Measurements from ENCODE around the gene EIF2S3. TPM values are rescaled to one million over a fixed set of nuclear protein-coding genes. Genes with fewer than 3 reads are reported as not detected.

Gene EIF2S3
- total and polyA plus RNA-seq, 3 donors from 2014 or later = 44.0 to 66.5 (median 65.4) TPM

- Histone ChIP-seq H3K27ac (no peak overlapping the region), H3K36me3 (ENCODE audit: low read depth, missing control alignments) (no peaks in the 10 kb centered on the region), H3K27me3 (no peaks in the 10 kb centered on the region), H3K4me1 (peaks cover 7% of the 10 kb centered on the region), H3K4me3 (no peak overlapping the region), H3K9me3 (no peaks in the 10 kb centered on the region)
- TF ChIP-seq, protein P1, sequence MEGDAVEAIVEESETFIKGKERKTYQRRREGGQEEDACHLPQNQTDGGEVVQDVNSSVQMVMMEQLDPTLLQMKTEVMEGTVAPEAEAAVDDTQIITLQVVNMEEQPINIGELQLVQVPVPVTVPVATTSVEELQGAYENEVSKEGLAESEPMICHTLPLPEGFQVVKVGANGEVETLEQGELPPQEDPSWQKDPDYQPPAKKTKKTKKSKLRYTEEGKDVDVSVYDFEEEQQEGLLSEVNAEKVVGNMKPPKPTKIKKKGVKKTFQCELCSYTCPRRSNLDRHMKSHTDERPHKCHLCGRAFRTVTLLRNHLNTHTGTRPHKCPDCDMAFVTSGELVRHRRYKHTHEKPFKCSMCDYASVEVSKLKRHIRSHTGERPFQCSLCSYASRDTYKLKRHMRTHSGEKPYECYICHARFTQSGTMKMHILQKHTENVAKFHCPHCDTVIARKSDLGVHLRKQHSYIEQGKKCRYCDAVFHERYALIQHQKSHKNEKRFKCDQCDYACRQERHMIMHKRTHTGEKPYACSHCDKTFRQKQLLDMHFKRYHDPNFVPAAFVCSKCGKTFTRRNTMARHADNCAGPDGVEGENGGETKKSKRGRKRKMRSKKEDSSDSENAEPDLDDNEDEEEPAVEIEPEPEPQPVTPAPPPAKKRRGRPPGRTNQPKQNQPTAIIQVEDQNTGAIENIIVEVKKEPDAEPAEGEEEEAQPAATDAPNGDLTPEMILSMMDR (IDR thresholded peaks at IDR 0.05) = no peak
- TF ChIP-seq POLR2A (IDR thresholded peaks at IDR 0.05) = no peak
- no peak for DNase-seq
- intact Hi-C loops (cut with DNase I; ENCODE audit: low total_unique reads) = no loop called here
- WGBS, 2 donors = 40 to 70% methylated on average over 1 to 2 of the region's 2 CpGs
Measured at GRCh38 chrX:24110069-24110468, 55.3 kb downstream of the EIF2S3 start.

DNA sequence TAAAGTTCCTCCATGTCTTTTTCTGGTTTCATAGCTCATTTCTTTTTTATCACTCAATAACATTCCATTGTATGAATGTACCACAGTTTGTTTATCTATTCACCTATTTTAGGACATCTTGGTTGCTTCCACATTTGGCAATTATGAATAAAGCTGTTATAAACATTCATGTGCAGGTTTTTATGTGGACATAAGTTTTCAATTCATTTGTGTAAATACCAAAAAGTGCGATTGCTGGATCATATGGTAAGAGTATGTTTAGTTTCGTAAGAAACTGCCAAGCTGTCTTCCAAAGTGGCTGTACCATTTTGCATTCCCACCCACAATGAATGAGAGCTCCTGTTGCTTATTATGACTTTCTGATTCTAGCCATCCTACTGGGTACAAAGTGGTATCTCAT, 58.4 kb downstream of the EIF2S3 start:
- no peaks in the 10 kb centered on the region for H3K9me3 ChIP-seq
- no peak for TF ChIP-seq POLR2A (IDR thresholded peaks at IDR 0.05)
- TF ChIP-seq, protein P1 (IDR thresholded peaks at IDR 0.05) = no peak
- 75 to 93% methylated on average over 2 of the region's 2 CpGs for WGBS, 2 donors

DNA sequence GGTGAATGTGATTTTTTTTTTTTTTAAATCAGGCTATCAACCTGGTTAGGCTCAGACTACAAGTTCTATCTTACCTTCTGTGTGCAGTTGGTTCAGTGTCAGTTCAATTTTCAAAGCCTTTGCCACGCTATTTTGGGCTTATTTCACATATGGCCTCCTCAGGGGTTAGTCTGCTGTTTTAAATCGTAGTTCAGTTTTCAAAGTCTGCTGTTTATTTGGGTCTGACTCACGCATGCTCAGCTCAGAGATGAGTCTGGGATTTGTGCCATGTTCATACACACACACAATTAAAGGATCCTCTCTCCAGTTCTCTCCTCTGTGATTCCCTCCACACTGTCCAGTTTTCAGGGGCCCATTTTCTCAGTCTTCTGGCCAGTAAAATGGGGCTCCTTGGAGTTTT, 62.5 kb downstream of the EIF2S3 start:
- no peaks in the 10 kb centered on the region for H3K27me3 ChIP-seq
- peak overlapping the region; percentile 27 to 45 for H3K27ac ChIP-seq
- H3K4me1 ChIP-seq = no peaks in the 10 kb centered on the region
- no peaks in the 10 kb centered on the region for H3K36me3 ChIP-seq (ENCODE audit: low read depth, missing control alignments)
- no peak overlapping the region for H3K4me3 ChIP-seq
- TF ChIP-seq POLR2A (IDR thresholded peaks at IDR 0.05) = no peak
- TF ChIP-seq, protein P1 (IDR thresholded peaks at IDR 0.05) = no peak
- H3K9me3 ChIP-seq = no peaks in the 10 kb centered on the region
- intact Hi-C loops (cut with DNase I; ENCODE audit: low total_unique reads) = no loop called here
- 35 to 74% methylated on average over 3 of the region's 3 CpGs for WGBS, 2 donors
- DNase-seq = peak; percentile 41

More for the DNA sequence above, 58.4 kb downstream of the EIF2S3 start:
- Histone ChIP-seq H3K36me3 (ENCODE audit: low read depth, missing control alignments) (no peaks in the 10 kb centered on the region), H3K27ac (no peak overlapping the region), H3K27me3 (no peaks in the 10 kb centered on the region), H3K4me3 (no peak overlapping the region), H3K4me1 (no peaks in the 10 kb centered on the region)
- intact Hi-C loops (cut with DNase I; ENCODE audit: low total_unique reads) = no loop called here
- DNase-seq = no peak

- Histone ChIP-seq H3K27ac (no peak overlapping the region), H3K9me3 (no peaks in the 10 kb centered on the region), H3K27me3 (no peaks in the 10 kb centered on the region), H3K4me3 (no peak overlapping the region), H3K36me3 (ENCODE audit: low read depth, missing control alignments) (no peaks in the 10 kb centered on the region), H3K4me1 (peaks cover 3% of the 10 kb centered on the region)
- intact Hi-C loops (cut with DNase I; ENCODE audit: low total_unique reads) = no loop called here
- DNase-seq = no peak
- WGBS, 2 donors = 60 to 64% methylated on average over 4 of the region's 4 CpGs
- TF ChIP-seq, protein P1 (IDR thresholded peaks at IDR 0.05) = no peak
- TF ChIP-seq POLR2A (IDR thresholded peaks at IDR 0.05) = no peak
Measured at GRCh38 chrX:24124244-24124799, 69.6 kb downstream of the EIF2S3 start.

DNA sequence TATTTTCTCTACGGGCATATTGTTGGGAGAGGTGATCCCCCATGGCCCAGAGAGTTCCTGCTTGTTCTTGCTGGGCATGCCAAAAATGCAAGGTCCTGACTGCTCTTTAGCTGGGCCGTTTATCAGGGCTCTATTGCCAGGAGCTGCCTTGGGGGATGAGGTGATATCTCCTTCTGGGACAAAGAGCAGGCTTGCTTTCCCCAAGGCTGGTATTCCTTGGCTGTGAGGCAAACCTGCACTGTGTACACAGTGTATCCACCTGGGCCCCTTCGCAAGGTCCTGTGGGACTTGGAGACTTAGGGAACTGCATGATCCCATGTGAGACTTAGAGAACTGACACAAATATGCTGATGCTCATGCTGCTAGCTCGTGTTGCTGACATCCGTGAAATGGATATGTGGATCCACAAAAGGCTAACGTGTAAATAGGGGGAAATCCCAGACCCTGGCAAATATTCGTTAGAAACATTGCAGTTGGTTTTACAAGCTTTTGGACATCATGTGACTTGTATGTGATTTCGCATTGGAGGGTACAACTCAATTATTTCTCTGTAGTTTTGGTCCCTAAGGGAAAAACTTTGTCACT, 70.4 kb downstream of the EIF2S3 start:
- peak; percentile 34 for DNase-seq
- H3K4me1 ChIP-seq = peaks cover 3% of the 10 kb centered on the region
- no peak overlapping the region for H3K4me3 ChIP-seq
- H3K27ac ChIP-seq = peak overlapping the region in 1 of 2 donors; percentile 41
- TF ChIP-seq, protein P1 (IDR thresholded peaks at IDR 0.05) = no peak
- no peak for TF ChIP-seq POLR2A (IDR thresholded peaks at IDR 0.05)
- intact Hi-C loops (cut with DNase I; ENCODE audit: low total_unique reads) = no loop called here
- WGBS, 2 donors = 54 to 67% methylated on average over 1 to 5 of the region's 8 CpGs
- no peaks in the 10 kb centered on the region for H3K9me3 ChIP-seq
- no peaks in the 10 kb centered on the region for H3K27me3 ChIP-seq
- no peaks in the 10 kb centered on the region for H3K36me3 ChIP-seq (ENCODE audit: low read depth, missing control alignments)

Measured in testis (tissue), 3 donors.